Stimulated activated naive CD4-positive, alpha-beta T cell treated with Interleukin-2 at 50 U/mL for 16 hours (primary cell): Measurements from ENCODE around the gene CADM3.
A peak's percentile ranks its signal among the peaks of the same experiment; 100 is the strongest.

ENCODE experiments used
- DNase-seq: peaks from one replicate; lab custom pipeline; 2025; lab: John Stamatoyannopoulos, UW

CADM3 gene

DNA sequence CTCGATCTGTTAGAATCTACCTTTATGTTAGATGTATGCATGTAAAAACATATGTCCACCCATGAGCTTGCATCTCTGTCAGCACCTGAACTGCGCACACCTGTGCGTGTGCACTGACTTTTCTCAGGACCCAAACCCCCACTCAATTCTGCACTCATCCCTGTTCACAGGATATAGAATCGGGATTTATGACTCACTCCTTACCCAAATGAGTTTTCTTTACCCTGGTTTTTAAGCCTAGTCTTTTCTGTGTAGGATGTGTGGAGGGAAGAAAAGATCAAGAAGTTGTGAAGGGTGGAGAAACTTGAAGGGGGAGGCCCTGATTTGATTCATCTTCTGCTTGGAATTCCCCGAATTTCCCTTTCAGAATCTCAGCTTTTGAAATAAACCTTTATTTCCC lies 35.7 kb downstream of the CADM3 start:
- no peak for DNase-seq

DNA sequence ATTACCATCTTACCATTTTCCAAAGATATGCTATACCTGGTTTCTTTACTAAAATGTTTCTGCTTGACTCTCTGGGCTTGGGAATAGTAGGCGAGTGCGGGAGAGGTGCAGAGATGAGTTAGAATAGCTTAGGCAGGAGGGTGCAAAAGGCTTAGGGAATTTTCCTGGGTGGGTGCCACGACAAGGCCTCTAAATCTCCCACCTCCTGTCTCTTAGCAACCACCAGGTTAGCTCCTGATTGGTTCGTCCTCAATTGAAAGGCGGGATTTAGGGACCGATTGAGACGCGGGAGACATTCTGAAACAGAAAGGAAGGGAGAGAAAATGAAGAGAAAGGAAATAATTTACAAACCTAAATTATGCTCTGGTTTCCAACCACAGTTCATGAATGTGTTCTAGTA lies 36.4 kb downstream of the CADM3 start:
- DNase-seq = no peak

DNA sequence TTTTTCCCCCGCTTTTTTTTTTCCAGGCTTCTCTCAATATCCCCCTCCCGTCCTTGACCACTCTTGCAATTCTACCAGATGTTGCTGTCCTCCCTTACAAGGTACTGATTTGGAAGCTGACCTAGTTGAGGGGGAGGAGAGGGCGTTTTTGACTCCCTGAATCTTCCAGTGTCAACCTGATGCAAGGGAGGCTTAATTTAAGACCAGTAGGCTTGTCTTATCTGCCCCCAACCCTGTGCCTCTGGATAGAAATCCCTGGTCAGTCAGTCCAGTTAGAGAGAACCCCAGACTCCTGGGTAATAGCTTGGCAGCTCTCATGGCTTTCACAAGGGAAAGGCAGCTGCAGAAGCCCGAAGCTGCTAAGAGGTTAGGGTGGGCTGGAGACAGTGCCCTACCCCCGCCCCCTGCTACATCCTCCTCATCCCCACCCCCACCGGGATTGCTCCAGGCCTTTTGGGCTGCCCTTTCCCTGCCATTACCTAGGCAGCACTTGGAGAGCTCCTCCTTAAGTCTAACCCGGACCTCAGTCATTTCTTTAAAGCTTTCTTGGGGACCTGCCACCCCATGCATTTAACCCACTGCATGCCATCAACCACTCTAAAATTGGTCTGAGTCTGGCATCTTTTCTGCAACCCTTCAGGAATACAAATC lies 36.9 kb downstream of the CADM3 start:
- no peak for DNase-seq

DNA sequence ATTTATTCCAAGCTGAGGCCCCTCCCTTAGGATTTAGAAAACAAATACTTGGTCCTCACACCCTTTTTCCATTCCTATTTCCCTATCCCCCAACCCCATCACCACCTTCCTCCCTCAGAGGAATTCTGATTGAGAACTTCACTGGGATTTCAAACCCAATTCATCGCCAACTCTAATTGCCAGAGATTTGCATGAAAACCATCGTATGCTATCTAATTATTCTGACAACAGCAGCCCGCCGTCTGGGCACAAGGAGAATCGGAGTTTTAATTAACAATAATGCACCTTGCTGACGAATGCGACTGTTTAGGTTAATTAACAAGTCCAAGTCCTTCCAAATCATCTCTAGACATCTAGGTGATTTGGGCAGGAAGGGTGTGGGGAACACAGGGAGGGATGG lies 37.6 kb downstream of the CADM3 start:
- no peak for DNase-seq

DNA sequence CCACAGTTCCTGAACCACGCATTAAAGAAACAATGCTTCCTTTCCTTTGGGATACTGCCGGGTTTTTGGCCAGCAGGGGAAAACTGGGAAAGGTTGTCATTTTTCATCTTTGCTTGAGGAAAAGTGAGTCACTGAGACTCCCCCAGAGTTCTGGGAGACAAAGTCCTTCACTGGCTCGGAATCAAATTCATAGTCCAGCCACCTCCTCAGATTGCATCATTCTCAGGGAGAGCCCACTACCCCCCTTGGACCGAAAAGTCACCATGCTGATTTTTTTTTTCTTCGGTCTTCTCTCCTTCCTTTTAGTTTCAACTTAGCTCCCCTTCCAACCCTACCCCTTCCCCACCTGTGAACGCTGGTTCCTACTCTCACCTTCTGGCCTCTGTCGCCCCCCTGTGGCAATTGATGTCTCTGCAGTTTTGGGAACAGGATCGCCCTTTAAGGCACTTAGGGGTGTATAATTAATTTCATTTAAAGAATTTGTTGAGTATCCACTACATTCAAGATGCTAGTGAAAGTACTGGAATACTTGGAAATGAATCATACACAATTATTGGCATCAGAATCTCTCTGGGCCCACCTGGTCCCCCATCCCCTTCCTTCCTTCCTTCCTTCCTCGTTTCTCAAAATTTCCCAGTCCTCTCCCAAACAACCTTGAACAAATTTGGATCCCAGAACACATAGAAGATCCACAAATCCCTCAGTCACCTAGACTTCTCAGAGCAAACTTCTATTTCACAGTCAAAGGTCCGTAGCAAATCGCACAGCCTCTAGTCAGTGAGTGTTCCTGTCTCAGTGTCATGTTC lies 40.1 kb downstream of the CADM3 start:
- DNase-seq = peak; percentile 25

DNA sequence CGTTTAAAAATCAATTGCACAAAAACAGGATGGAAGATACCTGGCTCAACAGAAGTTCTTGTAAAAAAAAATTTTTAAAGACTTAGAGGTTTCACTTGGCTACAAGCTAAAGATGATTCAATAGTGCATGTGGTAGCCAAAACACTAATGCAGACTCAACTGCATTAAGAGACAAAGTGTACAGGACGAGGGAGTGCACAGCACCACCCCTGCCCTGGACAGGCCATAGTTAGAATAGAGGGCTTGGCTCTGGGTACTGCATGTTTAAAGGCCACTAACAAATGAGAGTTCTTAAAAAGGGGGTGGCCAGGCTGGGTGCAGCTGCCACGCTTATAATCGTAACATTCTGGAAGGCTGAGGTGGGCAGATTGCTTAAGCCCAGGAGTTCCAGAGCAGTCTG lies 41.2 kb downstream of the CADM3 start:
- no peak for DNase-seq

DNA sequence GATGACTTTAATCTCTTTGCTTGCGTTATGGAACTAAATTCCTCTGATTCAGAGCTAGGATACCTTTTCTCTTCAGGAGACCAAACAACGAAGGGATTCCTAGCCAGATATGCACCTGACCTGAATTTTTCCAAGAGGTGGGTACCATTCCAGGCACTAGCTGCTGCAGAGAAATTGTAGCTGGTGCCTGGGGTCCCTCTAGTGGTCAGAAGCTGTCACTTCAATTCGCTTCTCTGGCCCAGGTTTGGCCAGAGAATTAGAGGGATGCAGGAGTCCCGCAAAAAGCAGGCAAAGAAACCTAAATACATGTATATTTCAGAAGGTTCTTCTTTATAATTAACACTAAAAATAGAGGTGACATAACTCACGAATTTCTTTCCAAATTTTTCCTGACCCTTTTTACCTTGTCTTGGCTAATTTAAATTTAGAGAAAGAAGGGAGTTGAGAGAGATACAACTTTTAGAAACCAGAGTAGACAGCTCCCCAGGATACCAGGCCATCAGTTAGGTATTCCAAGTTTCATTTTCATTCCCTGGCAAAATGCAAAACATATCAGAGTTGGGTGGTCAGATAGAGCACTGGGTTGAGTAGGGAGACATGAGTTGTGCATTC lies 42.8 kb downstream of the CADM3 start:
- DNase-seq = peak; percentile 26

DNA sequence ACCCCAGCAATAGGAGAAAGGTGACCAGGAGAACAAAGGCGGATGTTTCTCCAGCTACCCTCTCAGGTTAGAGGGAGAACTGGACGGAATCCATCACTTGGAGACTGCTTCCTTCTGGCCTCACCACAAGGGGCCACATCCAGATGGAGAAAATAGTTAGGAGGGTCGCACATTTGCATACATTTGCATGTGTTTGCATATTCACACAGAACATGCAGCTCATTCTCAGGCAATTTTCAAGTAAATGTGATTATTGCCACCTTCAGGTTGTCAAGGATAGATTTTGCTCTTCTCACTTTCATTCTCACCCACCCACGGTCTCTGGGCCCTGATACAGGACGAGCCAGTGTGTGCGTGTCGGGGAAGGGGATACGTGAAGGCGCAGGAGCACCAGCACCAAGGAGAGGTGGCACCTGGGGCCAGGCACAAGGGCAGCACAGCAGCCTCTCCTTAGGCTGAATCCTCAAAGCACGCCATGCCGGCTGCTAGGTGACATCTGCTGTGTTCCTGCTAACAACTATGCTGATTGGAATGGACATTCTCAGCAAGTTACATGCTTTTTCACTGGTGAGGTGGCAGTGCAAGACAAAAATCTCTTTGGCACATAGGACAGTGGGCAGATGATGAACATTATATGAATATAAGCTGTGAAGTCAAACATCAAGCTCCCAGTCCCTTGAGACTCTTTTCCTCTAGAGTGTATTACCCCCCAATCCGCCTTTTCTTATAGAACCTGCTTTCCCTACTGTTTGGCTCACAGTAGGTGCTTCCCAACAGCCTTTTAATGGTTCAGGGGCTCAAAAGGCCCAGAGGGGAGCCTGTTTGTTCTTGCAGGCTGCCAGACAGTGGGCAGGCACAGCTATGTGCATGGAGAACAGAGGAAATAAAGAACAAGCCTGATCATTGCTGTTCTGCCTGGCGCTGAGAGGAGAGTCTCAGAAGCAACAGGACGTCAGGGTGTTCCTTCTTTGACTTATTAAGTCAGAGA lies 47.5 kb downstream of the CADM3 start:
- DNase-seq = no peak

DNA sequence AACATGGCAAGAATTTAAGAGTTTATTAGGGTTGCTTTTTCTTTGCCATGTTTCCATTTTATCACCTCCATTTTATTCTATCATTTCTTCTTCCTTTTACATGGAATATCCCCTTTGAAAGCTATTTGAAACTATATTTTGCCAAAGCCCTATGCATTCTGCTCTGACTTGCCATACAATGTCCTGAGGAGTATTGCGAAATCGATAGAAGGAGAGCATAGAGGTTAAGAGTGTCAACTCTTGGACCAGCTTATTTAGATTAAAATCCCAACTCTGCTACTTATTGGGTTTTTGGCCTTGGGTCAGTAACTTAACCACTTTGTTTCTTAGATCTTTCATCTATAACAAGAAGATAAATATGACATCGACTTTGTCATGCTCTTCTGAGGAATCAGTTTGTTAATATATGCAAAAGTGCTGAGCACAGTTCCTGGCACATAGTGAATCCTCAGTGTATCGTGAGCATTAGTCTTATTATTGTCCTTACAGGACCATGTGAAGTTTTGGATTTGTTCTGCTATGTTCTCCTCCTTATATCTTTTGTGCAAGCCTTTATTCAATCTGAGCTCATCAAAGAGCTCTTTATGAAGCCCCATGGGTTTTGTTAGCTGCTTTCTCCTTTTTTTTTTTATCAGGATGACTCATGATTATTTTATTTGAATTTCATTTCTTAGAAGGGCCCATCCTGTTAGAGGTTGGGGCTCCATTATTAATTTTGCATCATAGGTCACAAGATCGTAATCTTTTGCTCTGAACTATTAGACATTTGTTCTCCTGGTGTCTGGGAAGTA lies 50.9 kb downstream of the CADM3 start:
- no peak for DNase-seq

DNA sequence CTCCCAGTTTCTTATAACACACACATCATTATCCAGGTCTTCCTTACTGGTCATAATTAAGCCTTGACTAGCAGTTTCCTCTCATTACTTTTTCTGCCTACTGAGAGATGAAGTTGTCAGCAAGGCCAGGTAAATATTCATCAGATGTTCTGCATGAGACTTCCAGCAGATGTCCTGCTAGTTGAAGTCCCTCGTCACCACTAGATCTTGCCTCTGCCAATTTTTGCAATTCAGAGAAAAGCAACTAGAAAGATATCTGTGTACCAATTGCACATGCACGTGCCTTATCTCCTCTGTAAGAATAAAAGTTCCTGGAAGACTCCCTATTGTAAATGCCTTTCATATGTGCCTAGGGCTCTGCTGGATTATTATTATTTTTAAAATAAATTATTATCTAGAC lies 51.6 kb downstream of the CADM3 start:
- DNase-seq = no peak

DNA sequence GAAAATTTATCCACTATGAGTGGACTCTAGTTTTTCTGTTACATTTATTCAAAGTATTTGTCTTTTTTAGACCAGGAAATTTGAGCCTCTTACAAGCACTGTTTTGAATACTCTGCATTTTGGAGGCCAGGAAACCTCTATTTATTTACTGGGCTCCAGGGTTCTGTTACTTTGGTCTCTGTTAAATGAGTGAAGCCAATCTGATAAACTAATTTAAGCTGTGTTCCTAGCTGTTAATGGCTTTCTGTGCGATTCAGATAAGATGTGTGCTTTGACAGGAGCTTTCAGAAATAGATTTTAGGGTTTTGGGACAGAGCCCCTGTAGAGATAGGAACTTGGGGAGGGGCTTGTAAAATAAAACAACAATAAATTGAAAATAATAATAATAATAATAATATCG lies 57.1 kb downstream of the CADM3 start:
- no peak for DNase-seq

DNA sequence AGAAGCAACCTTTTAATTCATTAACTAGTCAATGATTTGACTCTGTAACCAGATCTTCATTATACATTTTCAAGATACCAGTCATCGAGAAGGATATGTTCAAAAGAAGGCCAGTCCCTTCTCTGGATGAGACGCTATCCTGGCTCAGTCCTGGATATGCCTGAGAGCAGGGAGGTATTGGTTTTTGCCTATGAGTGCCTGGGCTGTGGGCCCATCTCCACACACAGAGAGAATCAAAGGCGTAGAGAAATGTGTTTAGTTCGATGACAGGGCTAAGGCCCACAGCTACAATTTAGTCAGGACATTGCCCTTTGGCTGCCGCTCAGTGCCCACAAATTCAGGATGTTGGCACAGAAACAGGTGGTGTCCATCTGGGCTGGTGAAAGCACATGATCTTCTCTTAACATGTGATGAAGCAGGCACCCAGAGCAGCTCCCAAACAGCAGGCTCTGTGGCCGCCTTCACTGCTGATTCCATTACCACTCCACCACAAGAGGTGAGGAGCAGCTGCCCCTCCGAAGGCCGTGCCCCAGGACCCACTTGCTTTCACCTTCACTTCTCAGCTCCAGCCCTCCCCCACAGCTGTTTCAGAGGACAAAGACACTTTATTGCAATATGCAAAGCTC lies 58.0 kb downstream of the CADM3 start:
- no peak for DNase-seq

DNA sequence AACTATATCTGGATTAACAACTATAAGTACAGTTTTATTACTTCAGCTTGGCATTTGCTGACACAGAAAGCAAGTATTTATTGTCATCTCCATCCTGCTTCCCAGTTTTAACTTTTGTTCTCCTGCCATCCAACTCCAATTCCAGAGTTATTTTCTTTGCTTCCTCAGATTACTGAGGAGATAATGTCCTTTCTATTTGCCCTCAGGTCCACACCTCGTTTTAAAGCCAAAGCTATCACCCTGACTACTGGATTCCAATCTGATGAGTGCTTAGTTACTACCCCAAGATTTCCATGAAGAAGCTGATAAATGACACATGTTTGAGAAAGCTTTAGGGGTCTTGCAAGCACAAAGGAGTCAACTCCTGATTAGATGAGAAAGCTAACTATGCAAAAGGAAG lies 58.5 kb downstream of the CADM3 start:
- DNase-seq = no peak

DNA sequence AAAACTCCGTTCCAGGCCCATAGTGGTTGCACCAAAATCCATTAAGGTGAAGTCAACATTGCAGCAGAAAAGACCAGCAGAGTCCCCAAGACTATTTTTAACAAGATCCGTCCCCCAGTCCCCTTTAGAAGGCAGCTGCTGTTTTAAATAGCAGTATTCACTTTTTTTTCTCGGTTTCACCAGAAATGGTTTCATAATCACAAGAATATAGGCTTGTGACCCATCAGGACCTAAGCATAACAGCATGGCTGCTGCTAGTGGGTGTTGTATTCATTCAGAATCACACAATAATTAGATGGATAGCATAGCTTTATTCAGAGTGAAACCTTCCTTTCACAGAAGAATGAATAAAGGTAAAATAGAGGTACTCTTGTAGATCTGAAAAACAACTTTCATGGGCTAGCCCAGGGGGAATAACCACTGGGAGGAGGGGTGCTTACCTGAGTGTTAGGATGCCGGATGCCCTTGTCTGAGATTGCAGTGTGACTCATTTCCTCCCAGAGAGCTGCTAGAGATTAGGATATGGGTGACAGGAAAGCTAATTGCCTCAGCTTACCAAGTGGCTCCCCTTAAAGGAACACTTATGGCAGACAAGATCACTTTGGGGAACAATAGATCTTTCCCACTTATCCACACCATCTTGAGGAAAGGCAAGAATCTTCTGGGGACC lies 68.3 kb downstream of the CADM3 start:
- no peak for DNase-seq

DNA sequence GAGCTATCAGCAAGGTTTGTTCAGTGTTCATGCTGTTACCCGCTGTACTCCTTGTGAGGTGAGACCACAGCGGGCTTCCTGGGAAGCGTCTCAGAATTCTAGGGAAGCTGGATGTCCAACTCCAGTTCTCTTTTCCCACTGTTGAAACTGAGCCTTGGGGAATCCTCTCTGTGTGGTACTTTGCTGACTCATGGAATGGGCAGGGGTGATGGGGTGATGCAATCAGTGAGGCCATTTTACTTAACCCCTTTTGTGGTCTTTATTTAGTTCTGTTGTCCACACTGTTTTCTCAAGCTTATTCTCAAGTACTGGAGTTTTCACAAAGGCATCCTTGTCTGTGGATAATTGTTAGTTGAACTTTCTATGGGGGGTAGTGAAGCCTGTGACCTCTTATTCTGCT lies 75.9 kb downstream of the CADM3 start:
- DNase-seq = no peak

DNA sequence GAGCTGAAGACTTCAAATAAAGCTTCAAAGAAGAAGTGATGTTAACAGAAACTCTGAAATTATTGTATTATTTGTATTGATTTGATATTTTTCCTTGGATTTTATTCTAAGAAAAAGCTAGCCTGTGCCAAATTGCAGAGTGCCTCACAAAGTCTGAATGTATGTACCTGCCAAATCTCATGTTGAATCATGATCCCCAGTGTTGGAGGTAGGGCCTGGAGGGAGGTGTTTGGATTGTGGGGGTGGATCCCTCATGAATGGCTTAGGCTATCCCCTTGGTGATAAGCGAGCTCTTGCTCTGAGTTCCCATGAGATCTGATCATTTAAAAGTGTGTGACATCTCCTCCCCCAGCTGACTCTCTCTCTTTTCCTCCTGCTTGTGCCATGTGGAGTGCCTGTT lies 76.9 kb downstream of the CADM3 start:
- no peak for DNase-seq

DNA sequence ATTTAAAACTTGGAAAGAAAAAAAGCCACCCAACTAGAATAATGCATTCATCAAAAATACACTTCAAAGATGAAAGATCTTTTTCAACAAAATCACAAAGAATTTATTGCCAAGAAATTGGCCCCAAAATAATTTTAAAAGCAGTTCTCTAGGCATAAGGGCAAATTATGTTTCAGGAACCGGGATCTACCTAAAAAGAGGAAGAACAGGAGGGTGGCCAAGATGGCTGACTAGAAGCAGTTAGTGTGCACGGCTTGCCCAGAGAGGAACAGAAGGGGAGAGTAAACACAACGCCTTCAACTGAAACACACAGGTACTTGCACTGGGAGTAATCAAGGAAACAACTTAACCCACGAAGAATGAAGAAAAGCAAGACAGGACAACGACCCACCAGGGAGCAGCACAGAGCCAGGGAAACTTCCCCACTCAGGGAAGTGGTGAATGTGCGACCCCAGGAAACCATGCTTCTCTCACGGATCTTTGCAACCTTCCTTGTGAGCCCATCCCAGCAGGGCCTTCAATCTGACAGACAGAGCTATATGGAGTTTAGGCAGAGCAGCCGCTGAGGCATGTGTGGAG lies 79.3 kb downstream of the CADM3 start:
- no peak for DNase-seq
